HG03039 (cell line): ENCODE measurements around the gene NHP2.
A peak's percentile ranks its signal among the peaks of the same experiment; 100 is the strongest.
"Not testable (repeated sequence)": the region's sequence is repeated elsewhere in the genome, so short reads cannot be mapped to it uniquely, and the experiment has no call there.

Experiments used
- ATAC-seq: cut with Tn5 transposase; IDR thresholded peaks from one replicate; pipeline ENCODE4 v1.9.1; 2021; ENCODE audit warnings: mild to moderate bottlenecking, moderate library complexity; ENCODE audit not compliant: unreplicated experiment

NHP2 gene

DNA sequence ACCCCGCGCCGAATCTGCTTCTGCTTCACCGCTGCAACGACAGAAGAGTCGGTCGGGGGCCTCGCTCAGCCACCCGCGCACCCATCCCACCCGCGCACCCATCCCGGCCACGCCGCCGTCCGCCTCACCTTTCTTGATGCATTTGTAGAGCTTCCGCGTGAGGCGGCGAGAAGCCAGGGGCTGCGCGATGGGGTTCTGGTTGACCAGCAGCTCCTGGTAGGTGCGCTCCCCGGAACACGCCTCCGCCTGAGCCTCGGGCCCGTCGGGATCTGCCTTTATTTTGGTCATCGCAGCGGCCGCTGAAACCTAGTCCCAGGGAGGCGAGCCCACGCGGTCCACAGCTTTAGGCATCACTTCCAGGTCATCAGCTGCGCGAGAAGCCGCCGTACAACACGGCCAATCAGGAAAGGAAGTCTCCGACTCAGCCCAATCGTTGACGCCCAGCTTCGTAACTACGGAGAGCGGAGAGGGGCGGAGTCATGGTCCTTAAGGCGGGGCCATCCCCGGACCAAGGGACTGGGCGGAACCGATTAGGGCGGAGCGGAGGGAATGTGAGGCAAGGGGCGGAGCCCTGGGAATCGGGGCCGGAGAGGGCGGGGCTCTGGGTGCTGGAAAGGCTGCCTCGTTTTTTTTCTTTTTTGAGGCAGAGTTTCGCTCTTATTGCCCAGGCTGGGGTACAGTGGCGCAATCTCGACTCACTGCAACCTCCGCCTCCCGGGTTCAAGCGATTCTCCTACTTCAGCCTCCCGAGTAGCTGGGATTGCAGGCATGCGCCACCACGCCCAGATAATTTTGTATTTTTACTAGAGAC lies at the start of gene NHP2:
TSS of gene NHP2 (minus strand) at position 356 of the 811 bp plus-strand sequence. CDS start at position 288, 68 bp downstream.
- ATAC-seq: peak; percentile 95

DNA sequence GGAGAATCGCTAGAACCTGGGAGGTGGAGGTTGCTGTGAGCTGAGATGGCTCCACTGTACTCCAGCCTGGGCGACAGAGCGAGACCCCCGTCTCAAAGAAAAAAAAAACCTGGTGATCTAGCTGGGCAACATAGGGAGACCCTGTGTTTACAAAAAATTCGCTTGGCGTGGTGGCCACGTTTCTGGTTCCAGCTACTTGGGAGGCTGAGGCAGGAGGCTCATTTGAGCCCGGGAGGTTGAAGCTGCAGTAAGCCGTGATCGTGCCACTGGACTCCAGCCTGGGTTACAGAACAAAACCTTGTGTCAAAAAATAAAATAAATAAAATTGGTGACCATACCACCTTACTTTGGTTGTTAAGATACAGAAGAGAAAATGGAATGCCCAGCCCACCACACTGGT lies 48.9 kb upstream of the NHP2 start:
- no peak for ATAC-seq

DNA sequence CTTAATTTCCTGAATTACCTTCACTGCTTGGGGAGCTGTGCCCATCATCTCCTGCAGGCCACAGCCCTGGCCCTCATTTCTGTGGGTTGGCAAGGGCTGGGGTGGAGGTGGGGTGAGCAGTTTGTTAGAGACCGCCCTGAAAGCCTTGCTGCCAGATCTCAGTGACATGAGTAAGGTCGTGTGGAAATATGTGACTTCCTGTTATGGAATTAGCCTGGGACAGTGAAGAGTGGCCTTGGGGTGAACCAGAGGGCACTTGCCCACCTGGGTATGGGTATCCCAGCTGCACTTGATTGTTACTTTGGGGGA lies 48.2 kb upstream of the NHP2 start:
- ATAC-seq: no peak

DNA sequence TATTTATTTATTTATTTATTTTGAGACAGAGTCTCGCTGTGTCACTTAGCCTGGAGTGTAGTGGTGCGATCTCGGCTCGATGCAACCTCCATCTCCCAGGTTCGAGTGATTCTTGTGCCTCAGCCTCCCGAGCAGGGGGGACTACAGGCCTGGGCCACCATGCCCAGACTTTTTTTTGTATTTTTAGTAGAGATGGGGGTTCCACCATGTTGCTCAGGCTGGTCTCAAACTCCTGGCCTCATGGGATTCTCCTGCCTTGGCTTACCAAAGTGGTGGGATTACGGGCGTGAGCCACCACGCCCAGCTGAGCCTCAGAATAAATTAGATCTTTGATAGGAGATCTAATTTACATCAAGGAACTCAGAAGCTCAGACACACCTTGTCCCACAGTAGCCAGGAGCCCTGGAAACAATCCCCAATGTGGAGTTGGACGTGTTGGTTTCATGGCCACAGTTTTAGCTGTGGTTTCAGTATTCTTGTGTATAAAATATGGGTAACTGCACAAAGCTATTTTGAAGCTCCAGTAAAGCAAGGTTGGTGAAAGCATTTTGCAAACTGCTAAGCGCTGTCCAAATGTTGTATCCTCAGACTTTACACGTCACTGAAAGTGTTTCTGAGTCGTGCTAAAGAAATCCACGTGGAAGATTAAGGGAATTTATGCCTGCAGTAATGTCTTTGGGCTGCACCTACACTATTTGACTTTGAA lies 47.7 kb upstream of the NHP2 start:
- no peak for ATAC-seq

DNA sequence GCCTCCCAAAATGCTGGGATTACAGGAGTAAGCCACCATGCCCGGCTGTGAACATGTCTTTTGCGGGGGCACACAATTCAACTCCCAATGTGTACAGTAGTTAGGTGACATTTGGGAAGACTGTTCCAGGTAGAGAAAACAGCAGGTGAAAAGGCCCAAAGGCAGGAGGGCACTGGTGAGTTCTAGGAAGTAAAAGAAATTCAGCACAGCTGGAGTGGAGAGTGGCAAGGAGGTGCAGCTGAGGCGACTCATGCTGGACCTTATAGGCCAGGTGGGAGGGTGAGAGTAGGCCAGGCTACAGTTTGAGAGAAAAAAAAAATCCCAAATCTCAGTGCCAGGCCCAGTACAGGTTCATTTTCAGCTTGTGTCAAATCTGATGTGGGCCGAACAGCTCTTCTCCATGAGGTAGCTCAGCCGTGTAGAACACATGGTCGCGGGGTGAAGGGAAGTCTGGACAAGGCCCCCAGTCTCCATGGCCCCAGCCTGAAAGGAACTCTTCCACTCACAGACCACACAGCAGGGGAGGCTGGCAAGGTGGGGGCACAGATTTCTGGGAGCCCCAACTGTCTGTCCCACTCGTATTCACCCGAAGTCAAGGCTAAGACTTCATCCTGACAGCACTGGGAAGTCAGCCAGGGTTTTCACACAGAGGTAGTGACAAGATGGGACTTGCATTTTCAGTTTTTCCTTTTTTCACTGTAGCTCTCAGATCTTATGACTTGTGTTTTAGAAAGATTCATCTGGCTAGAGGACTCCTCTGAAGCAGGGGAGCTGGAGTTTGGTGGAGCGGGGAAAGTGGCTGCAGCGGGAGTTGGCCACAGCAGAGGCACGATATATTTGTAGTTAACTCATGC lies 46.1 kb upstream of the NHP2 start:
- ATAC-seq: no peak

- no peak for ATAC-seq
These were observed 45.0 kb upstream of the NHP2 start for GRCh38 chr5:178198706-178199105.

- ATAC-seq: not testable (repeated sequence)
These were observed 44.5 kb upstream of the NHP2 start for GRCh38 chr5:178198151-178198550.

- no peak for ATAC-seq
These were observed 43.3 kb upstream of the NHP2 start for GRCh38 chr5:178196986-178197385.

DNA sequence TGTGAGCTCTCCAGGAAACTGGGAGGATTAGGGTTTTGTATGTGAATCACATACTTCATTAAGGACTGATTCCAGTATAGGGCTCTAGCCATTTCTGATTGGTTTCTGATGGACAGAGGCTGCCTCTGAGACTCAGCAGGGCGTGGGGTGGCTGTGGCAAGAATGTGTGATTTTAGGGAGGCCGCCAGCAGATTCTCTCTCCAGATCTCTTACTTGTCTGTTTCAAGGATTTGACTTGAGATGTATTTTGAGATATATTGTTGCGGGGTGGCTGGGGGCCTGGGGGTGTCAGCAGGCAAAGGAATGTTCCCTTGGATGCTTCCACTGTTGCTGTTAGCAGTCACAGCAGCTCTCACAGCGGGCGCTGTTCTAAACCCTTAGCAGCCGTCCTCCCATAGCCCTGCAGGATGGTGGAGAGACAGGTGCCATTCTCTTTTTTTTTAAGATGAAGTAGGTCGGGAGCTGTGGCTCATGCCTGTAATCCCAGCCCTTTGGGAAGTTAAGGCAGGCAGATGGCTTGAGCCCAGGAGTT lies 42.7 kb upstream of the NHP2 start:
- ATAC-seq: no peak

- ATAC-seq: no peak
These were observed 40.3 kb upstream of the NHP2 start for GRCh38 chr5:178194026-178194425.

DNA sequence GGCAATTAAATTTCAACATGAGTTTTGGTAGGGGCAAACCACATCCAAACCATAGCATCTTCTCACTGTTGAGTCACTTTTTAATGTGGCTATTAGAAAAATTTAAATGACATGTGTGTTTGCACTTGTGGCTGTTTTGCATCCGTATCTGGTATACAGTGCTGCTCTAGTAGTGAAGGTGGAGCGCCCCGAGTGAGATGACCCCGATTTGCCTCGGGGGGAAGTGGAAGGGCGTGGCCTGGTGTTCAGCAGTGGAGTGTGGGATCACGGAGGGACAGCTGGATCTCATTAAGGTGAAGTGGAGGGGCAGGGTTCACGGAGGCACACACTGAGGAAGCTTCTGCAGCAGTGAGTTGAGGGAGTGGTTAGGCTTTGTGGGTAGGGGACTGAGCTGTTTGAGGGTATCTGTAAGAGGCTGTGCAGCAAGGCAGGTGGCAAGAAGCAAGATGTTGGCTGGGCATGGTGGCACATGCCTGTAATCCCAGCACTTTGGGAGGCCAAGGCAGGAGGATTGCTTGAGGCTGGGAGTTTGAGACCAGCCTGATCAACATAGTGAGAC lies 39.6 kb upstream of the NHP2 start:
- ATAC-seq: no peak

GRCh38 chr5:178192787-178193186 lies 39.1 kb upstream of the NHP2 start:
- no peak for ATAC-seq

- ATAC-seq: no peak
These were observed 38.6 kb upstream of the NHP2 start for GRCh38 chr5:178192244-178192643.

GRCh38 chr5:178191661-178192060 lies 38.0 kb upstream of the NHP2 start:
- no peak for ATAC-seq

GRCh38 chr5:178189433-178189832 lies 35.7 kb upstream of the NHP2 start:
- no peak for ATAC-seq

DNA sequence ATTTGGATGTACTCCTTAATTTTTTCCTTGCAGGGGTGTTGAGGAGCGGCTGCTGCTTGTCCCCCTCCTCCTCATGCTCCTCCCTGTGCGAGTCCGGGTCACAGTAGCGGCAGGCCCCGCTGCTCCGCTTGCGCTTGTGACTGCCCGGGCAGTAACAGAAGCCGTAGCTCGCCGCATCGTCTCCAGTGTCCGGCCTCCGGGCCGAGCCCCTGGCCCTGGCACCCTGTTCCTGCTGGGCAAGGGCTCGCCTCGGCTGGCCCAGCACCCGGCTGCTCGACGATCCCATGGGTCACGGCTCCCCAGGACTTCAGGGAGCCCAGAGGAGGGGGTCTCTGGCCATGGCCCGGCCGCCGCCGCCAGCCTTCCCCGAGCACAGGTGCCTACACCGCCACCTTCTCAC lies 33.3 kb upstream of the NHP2 start, which contains the start of gene GMCL2:
TSS of gene GMCL2 (minus strand) at position 358 of the 400 bp plus-strand sequence. CDS start at position 286, 72 bp downstream.
- no peak for ATAC-seq

GRCh38 chr5:178186427-178186826 lies 32.7 kb upstream of the NHP2 start:
- ATAC-seq: no peak

DNA sequence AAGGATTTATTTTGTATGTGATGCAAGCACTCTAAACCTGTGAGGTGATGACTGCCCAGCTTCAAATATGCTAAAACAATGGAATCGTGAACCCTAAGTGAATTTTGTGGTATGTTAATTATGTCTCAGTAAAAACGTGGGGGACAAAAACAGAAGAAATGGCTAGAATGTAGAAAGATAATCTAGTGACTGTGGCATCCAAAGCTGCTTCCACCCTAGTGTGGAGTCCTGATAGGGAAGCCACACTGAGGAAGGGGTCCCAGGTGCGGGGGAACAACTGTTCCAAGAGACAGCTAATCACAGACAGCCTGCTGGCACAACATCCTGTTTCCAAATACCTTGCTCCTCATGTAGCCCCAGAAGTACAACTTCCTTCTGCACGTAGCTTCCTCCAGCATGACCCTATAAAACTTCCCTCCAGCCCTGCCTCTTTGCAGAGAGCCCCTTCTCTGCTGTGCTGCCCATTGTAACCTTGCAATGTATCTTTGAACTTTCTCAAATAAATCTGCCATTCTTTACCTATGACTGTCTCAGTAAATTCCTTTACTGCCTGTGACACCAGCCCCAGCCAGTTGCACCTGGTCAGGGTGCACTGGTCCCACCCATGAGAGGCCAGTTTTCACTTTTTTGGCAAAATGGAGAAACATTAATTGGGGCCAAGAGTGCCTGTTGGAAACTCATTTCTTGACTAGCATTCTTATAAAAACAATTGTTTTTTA lies 28.6 kb upstream of the NHP2 start:
- ATAC-seq: no peak

- ATAC-seq: no peak
These were observed 26.6 kb upstream of the NHP2 start for GRCh38 chr5:178180141-178180863.

DNA sequence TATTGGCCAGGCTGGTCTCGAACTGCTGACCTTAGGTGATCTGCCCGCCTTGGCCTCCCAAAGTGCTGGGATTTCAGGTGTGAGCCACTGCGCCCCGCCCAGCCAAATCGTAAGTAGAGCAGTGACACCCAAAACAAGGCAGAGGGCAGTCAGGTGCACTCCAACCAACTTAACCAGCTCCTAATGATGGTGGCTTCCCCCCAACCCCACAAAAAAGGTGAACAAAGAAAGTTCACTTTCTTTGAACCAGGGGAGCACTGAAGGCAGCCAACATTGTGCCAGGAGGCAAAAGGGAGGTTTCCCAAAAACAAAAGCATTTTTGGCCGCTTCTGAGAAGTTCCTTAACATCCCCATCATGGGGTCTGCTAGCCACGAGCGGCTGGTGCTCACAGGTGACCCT lies 23.9 kb upstream of the NHP2 start:
- ATAC-seq: no peak
